NCI-H187 (cell line): Measurements from ENCODE around the gene ACSF2.
"Not testable (repeated sequence)": the region's sequence is repeated elsewhere in the genome, so short reads cannot be mapped to it uniquely, and the experiment has no call there.

Experiments used
- DNase-seq, 2 experiments: peaks; one replicate each; lab custom pipeline; 2025; lab: John Stamatoyannopoulos, UW

ACSF2 gene

GRCh38 chr17:50464121-50464520, 38.1 kb downstream of the ACSF2 start:
- DNase-seq, result no peak

GRCh38 chr17:50464736-50465135, 38.7 kb downstream of the ACSF2 start:
- no peak for DNase-seq

GRCh38 chr17:50465171-50465570, 39.2 kb downstream of the ACSF2 start:
- no peak for DNase-seq

GRCh38 chr17:50465635-50466034, 39.6 kb downstream of the ACSF2 start:
- DNase-seq, result no peak

- DNase-seq, result no peak
These were observed 40.5 kb downstream of the ACSF2 start for GRCh38 chr17:50466371-50467113.

GRCh38 chr17:50467114-50467854, 41.3 kb downstream of the ACSF2 start:
- no peak for DNase-seq

- no peak for DNase-seq
These were observed 41.9 kb downstream of the ACSF2 start for GRCh38 chr17:50467855-50468303.

- no peak for DNase-seq
These were observed 42.5 kb downstream of the ACSF2 start, which contains the start of gene CHAD for GRCh38 chr17:50468304-50469207. Gene CHAD, minus strand, starts transcription at chr17:50468880. Its CDS starts 67 bp downstream, at chr17:50468813.

- no peak for DNase-seq
These were observed 43.2 kb downstream of the ACSF2 start for GRCh38 chr17:50469208-50469605.

- DNase-seq, result no peak
These were observed 43.8 kb downstream of the ACSF2 start for GRCh38 chr17:50469671-50470305.

GRCh38 chr17:50470426-50470825, 44.4 kb downstream of the ACSF2 start:
- DNase-seq, result no peak

- DNase-seq, result no peak
These were observed 45.2 kb downstream of the ACSF2 start for GRCh38 chr17:50471009-50471905.

GRCh38 chr17:50472286-50472685, 46.3 kb downstream of the ACSF2 start:
- no peak for DNase-seq

GRCh38 chr17:50472761-50473161, 46.7 kb downstream of the ACSF2 start:
- not testable (repeated sequence) for DNase-seq

GRCh38 chr17:50473901-50474300, 47.9 kb downstream of the ACSF2 start:
- DNase-seq, result no peak

GRCh38 chr17:50474523-50474922, 48.5 kb downstream of the ACSF2 start:
- DNase-seq, result no peak

GRCh38 chr17:50475362-50475761, 49.3 kb downstream of the ACSF2 start:
- DNase-seq, result no peak

GRCh38 chr17:50475775-50476544, 49.9 kb downstream of the ACSF2 start:
- not testable (repeated sequence) for DNase-seq

- no peak for DNase-seq
These were observed 50.7 kb downstream of the ACSF2 start for GRCh38 chr17:50476545-50477315.
